ENCODE results near the gene RNF39. TPM values are rescaled to one million over a fixed set of nuclear protein-coding genes. Genes with fewer than 3 reads are reported as not detected.

Gene RNF39
- total RNA-seq, 1 experiment from 2014 or later: not detected

DNA sequence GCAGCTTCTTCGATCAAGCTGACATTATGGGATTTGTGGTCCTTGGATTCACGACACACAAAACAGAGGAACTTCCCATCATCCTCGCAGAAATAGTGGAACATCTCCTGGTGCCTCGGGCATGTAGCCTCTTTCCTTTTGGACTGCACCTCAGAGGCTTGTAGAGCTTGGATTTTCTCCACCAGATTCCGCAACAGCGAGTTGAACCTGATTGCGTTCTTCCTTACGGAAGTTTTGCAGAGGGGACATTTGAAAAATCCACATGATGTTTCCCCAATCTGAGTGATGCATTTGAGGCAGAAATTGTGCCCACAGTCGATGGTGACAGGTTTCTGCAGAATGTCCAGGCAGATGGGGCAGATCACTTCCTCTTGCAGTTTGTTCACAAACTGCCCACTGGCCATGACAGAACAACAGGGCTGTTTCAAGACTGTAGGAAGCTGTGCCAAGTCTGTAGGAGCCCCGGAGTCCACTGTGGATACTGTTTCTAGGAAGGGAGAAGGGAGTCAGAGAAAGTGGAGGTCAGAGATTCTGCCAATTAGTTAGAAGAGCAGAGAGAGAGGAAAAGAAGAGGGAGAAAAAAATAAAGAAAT, 36.9 kb upstream of the RNF39 start:
- POLR2A ChIA-PET (ENCODE audit: low non-redundant PET): interaction anchor here (0.5 kb wide), 1 partner anchor 288 kb away, joined by 5 read pairs; no protein-coding TSS in a partner anchor
- no peaks in the 10 kb centered on the region for H3K9me3 ChIP-seq (ENCODE audit: low read depth, low read length, poor library complexity, severe bottlenecking)
- no TSS peak for BruUV-seq (replicated peaks)
- TF ChIP-seq, protein P1, sequence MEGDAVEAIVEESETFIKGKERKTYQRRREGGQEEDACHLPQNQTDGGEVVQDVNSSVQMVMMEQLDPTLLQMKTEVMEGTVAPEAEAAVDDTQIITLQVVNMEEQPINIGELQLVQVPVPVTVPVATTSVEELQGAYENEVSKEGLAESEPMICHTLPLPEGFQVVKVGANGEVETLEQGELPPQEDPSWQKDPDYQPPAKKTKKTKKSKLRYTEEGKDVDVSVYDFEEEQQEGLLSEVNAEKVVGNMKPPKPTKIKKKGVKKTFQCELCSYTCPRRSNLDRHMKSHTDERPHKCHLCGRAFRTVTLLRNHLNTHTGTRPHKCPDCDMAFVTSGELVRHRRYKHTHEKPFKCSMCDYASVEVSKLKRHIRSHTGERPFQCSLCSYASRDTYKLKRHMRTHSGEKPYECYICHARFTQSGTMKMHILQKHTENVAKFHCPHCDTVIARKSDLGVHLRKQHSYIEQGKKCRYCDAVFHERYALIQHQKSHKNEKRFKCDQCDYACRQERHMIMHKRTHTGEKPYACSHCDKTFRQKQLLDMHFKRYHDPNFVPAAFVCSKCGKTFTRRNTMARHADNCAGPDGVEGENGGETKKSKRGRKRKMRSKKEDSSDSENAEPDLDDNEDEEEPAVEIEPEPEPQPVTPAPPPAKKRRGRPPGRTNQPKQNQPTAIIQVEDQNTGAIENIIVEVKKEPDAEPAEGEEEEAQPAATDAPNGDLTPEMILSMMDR (conservative IDR thresholded peaks at IDR 0.05; ENCODE audit: low read depth, low read length): no peak
- TF ChIP-seq EZH2 (IDR thresholded peaks at IDR 0.05; ENCODE audit: borderline replicate concordance, low read depth, low read length, poor library complexity, severe bottlenecking): no peak
- peaks cover 53% of the 10 kb centered on the region for H3K27me3 ChIP-seq (replicated peaks; ENCODE audit: insufficient read depth, low read depth, low read length, poor library complexity)
- CTCF ChIA-PET: interaction anchor here (1.2 kb wide), 1 partner anchor 9 kb away, joined by 4 read pairs; no protein-coding TSS in a partner anchor
- H3K27ac ChIP-seq (ENCODE audit: low read depth, low read length, poor library complexity, severe bottlenecking): no peak overlapping the region
- no peaks in the 10 kb centered on the region for H3K36me3 ChIP-seq (ENCODE audit: insufficient read depth, low read length, poor library complexity, severe bottlenecking)
- DNase-seq (ENCODE audit: low spot score): no peak
- no peaks in the 10 kb centered on the region for H3K4me1 ChIP-seq (ENCODE audit: insufficient read depth, low read length, poor library complexity, severe bottlenecking)
- no peak overlapping the region for H3K4me3 ChIP-seq (ENCODE audit: low read depth, low read length, poor library complexity, severe bottlenecking)
- intact Hi-C loops (cut with micrococcal nuclease; ENCODE audit: unreplicated experiment): no loop called here

DNA sequence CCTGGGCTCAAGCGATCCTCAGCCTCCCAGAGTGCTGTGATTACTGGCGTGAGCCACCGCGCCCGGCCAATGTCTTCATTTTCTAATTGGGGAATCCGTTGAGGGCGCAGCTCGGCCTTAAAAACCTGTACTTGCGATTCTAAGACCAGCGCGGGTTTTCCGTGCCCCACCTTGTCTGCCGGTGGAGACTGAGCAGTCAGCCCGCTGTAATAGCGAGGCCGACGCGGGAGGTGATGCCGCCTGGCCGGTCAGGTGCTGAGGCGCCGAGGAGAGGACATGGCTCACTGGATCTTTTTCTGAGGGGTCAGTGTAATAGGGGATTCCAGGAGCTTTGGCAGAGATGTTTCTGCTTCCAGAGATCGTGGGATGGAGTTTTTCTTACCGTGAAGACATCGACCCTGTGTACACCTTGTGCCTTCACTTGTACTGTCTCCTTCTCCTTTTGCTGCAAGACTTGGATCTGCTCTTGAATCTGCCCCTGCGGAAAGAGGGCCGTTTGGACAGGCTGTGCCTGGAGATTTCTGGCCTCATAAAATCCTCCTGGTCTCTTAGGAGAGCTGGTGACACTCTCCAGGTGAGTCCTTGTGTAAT, 35.8 kb upstream of the RNF39 start:
- no TSS peak for BruUV-seq (replicated peaks)
- H3K27ac ChIP-seq (ENCODE audit: low read depth, low read length, poor library complexity, severe bottlenecking): no peak overlapping the region
- POLR2A ChIA-PET (ENCODE audit: low non-redundant PET): no interaction called here
- no peaks in the 10 kb centered on the region for H3K9me3 ChIP-seq (ENCODE audit: low read depth, low read length, poor library complexity, severe bottlenecking)
- CTCF ChIA-PET: interaction anchor here (0.7 to 1.2 kb wide), 2 partner anchors 8 to 23 kb away, joined by 3 to 4 read pairs; no protein-coding TSS in a partner anchor
- H3K36me3 ChIP-seq (ENCODE audit: insufficient read depth, low read length, poor library complexity, severe bottlenecking): no peaks in the 10 kb centered on the region
- TF ChIP-seq, protein P1 (conservative IDR thresholded peaks at IDR 0.05; ENCODE audit: low read depth, low read length): no peak
- TF ChIP-seq EZH2 (IDR thresholded peaks at IDR 0.05; ENCODE audit: borderline replicate concordance, low read depth, low read length, poor library complexity, severe bottlenecking): peak; percentile 55
- intact Hi-C loops (cut with micrococcal nuclease; ENCODE audit: unreplicated experiment): no loop called here
- no peak overlapping the region for H3K4me3 ChIP-seq (ENCODE audit: low read depth, low read length, poor library complexity, severe bottlenecking)
- peaks cover 53% of the 10 kb centered on the region for H3K27me3 ChIP-seq (replicated peaks; ENCODE audit: insufficient read depth, low read depth, low read length, poor library complexity)
- no peak for DNase-seq (ENCODE audit: low spot score)
- no peaks in the 10 kb centered on the region for H3K4me1 ChIP-seq (ENCODE audit: insufficient read depth, low read length, poor library complexity, severe bottlenecking)

DNA sequence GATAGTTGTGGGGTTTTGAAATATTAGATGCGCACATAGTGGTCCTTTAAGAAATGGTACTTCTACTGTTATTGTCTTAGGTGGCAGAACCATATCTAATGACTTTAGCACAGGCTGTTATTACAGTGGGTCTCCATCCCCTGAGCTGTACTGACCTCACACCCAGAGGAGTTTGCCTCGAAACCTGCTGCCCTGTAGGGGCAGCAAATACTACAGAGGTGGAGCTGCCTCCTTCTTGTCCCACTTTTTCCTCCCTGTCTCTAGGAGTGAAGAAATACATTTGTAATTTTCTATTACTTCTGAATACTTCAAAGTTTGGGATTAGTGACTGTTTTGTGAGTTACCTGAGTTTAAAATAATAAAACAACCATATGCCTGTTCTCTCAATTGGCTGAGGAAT, 29.1 kb upstream of the RNF39 start:
- H3K36me3 ChIP-seq (ENCODE audit: insufficient read depth, low read length, poor library complexity, severe bottlenecking): no peaks in the 10 kb centered on the region
- H3K9me3 ChIP-seq (ENCODE audit: low read depth, low read length, poor library complexity, severe bottlenecking): no peaks in the 10 kb centered on the region
- DNase-seq (ENCODE audit: low spot score): no peak
- intact Hi-C loops (cut with micrococcal nuclease; ENCODE audit: unreplicated experiment): loop anchor here (5.0 to 10.0 kb wide), 2 partner anchors 37 to 290 kb away; partner anchors contain the start of gene PPP1R11
- peaks cover 29% of the 10 kb centered on the region for H3K27me3 ChIP-seq (replicated peaks; ENCODE audit: insufficient read depth, low read depth, low read length, poor library complexity)
- no peak overlapping the region for H3K27ac ChIP-seq (ENCODE audit: low read depth, low read length, poor library complexity, severe bottlenecking)
- CTCF ChIA-PET: interaction anchor here (0.6 to 2.6 kb wide), 2 partner anchors 27 to 266 kb away, joined by 3 to 47 read pairs; no protein-coding TSS in a partner anchor
- H3K4me1 ChIP-seq (ENCODE audit: insufficient read depth, low read length, poor library complexity, severe bottlenecking): peaks cover 18% of the 10 kb centered on the region
- TF ChIP-seq, protein P1 (conservative IDR thresholded peaks at IDR 0.05; ENCODE audit: low read depth, low read length): no peak
- no peak for TF ChIP-seq EZH2 (IDR thresholded peaks at IDR 0.05; ENCODE audit: borderline replicate concordance, low read depth, low read length, poor library complexity, severe bottlenecking)
- POLR2A ChIA-PET (ENCODE audit: low non-redundant PET): no interaction called here
- no peak overlapping the region for H3K4me3 ChIP-seq (ENCODE audit: low read depth, low read length, poor library complexity, severe bottlenecking)
- no TSS peak for BruUV-seq (replicated peaks)
